Fibroblast of villous mesenchyme (primary cell): ENCODE data around the gene TOP1. TPM values are rescaled to one million over a fixed set of nuclear protein-coding genes. Genes with fewer than 3 reads are reported as not detected.
A peak's percentile ranks its signal among the peaks of the same experiment; 100 is the strongest.

Source experiments
- DNase-seq: peaks from one replicate; pipeline ENCODE4 v3.0.0-alpha.2; 2010; ENCODE audit warnings: low read depth
- H3K4me3 ChIP-seq: 2 replicates; pipeline ENCODE4 v1.5.1; 2011; ENCODE audit warnings: low read depth, mild to moderate bottlenecking, low read length
- CTCF ChIP-seq: IDR thresholded peaks from 2 replicates; pipeline ENCODE4 v1.5.1; 2012; ENCODE audit warnings: low read depth, mild to moderate bottlenecking, low read length; ENCODE audit not compliant: insufficient read depth
- total RNA-seq: library from RNA; depleted of rRNA; stranded (reverse); fragments of >200 nt; gene quantifications from 2 replicates; pipeline ENCODE4 v1.2.3, GENCODE V29; 2012

Gene TOP1
- total RNA-seq, 1 donor, result 19.9 TPM

GRCh38 chr20:41045671-41046070, 17.0 kb downstream of the TOP1 start:
- no peak overlapping the region for H3K4me3 ChIP-seq
- no peak for TF ChIP-seq CTCF
- no peak for DNase-seq

GRCh38 chr20:41046716-41047115, 18.1 kb downstream of the TOP1 start:
- peak; percentile 31 for DNase-seq
- no peak for TF ChIP-seq CTCF
- H3K4me3 ChIP-seq, result no peak overlapping the region

- peak overlapping the region; percentile 48 for H3K4me3 ChIP-seq
- DNase-seq, result no peak
- no peak for TF ChIP-seq CTCF
Observed at GRCh38 chr20:41047279-41047974, 18.8 kb downstream of the TOP1 start.

GRCh38 chr20:41047975-41048305, 19.3 kb downstream of the TOP1 start:
- peak; percentile 58 for DNase-seq
- TF ChIP-seq CTCF, result no peak
- peak overlapping the region; percentile 48 for H3K4me3 ChIP-seq

- TF ChIP-seq CTCF, result no peak
- DNase-seq, result peak; percentile 78
- peak overlapping the region; percentile 48 for H3K4me3 ChIP-seq
Observed at GRCh38 chr20:41048461-41049301, 20.1 kb downstream of the TOP1 start.

GRCh38 chr20:41049451-41049850, 20.8 kb downstream of the TOP1 start:
- TF ChIP-seq CTCF, result no peak
- no peak for DNase-seq
- no peak overlapping the region for H3K4me3 ChIP-seq
